ENCODE results near the gene FAR1.

- TF ChIP-seq CTCF (conservative IDR thresholded peaks at IDR 0.05) (no peak), ZFX (IDR thresholded peaks at IDR 0.05) (no peak)
Observed at GRCh38 chr11:13682212-13682611, 13.7 kb downstream of the FAR1 start.
